ENCODE results near the gene ZNF654.

The ZNF654 gene

GRCh38 chr3:88059380-88060170 lies 520 bp downstream of the ZNF654 start:
- peak; percentile 25 for DNase-seq (ENCODE audit: low spot score)
- TF ChIP-seq CTCF (IDR thresholded peaks at IDR 0.05; ENCODE audit: extremely low read depth, missing control alignments): no peak

GRCh38 chr3:88061746-88062145 lies 2.7 kb downstream of the ZNF654 start:
- DNase-seq (ENCODE audit: low spot score): no peak
- no peak for TF ChIP-seq CTCF (IDR thresholded peaks at IDR 0.05; ENCODE audit: extremely low read depth, missing control alignments)

- DNase-seq (ENCODE audit: low spot score): no peak
- no peak for TF ChIP-seq CTCF (IDR thresholded peaks at IDR 0.05; ENCODE audit: extremely low read depth, missing control alignments)
Measured at GRCh38 chr3:88075072-88075471, 16.0 kb downstream of the ZNF654 start.

GRCh38 chr3:88075497-88075896 lies 16.4 kb downstream of the ZNF654 start:
- no peak for TF ChIP-seq CTCF (IDR thresholded peaks at IDR 0.05; ENCODE audit: extremely low read depth, missing control alignments)
- no peak for DNase-seq (ENCODE audit: low spot score)

- no peak for DNase-seq (ENCODE audit: low spot score)
- no peak for TF ChIP-seq CTCF (IDR thresholded peaks at IDR 0.05; ENCODE audit: extremely low read depth, missing control alignments)
Measured at GRCh38 chr3:88076712-88077111, 17.7 kb downstream of the ZNF654 start.

- no peak for DNase-seq (ENCODE audit: low spot score)
- no peak for TF ChIP-seq CTCF (IDR thresholded peaks at IDR 0.05; ENCODE audit: extremely low read depth, missing control alignments)
Measured at GRCh38 chr3:88078932-88079331, 19.9 kb downstream of the ZNF654 start.

- no peak for TF ChIP-seq CTCF (IDR thresholded peaks at IDR 0.05; ENCODE audit: extremely low read depth, missing control alignments)
- DNase-seq (ENCODE audit: low spot score): no peak
Measured at GRCh38 chr3:88082854-88083253, 23.8 kb downstream of the ZNF654 start.
